ENCODE measurements around the gene PPEF1. TPM values are rescaled to one million over a fixed set of nuclear protein-coding genes. Genes with fewer than 3 reads are reported as not detected.

Gene PPEF1
- total and polyA plus RNA-seq, 2 donors (not counting 1 experiment from before 2014, with no cell fraction given), result under 0.01 TPM; not detected in 1

DNA sequence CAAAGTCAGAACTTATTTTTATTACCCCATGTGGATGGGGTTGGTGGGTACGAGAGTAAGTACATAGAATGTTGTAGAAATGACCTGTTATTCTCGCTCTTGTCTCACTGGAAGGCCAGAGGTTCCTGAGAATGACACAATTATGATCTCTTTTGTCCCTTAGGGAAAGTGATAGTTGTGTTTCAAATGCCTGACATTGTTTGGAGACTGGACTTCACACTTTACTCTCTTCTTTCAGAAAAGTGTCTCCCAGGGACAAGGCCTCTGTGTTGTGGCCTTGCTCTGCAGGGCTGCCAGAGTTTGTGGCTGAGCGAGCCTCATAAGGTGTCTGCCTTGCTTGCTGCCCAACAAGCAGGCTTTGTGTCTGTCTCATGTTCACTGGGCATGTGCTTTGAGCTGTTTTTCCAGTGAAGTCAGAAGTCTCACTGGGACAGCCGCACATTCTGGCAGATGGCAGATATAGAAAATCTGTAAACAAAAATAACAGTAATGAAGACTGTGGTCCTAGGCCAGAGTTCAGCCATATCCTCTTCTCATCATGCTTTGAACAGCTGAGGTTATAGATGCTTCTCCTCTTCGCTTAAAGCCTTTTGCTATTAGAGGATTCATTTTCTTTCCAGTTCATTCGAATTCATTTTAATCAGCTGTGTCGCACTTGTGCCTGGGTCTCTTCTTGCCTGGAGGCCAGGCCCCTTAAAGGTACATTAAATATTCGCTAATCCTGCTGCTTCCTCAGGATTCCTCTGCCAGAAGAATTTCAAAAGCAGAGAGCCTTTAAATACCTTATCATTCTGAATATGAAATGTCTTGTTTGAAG is 14.4 kb downstream of the PPEF1 start:
- H3K4me3 ChIP-seq (replicated peaks in 1 of 4; ENCODE audit: control extremely low read depth in 1 of 4, insufficient read depth in 1 of 4, low read depth in 3 of 4, low read length in 4 of 4), result no peak overlapping the region
- no peaks in the 10 kb centered on the region for H3K27me3 ChIP-seq (ENCODE audit: control insufficient read depth, insufficient read depth, low read length)
- no peaks in the 10 kb centered on the region for H3K79me2 ChIP-seq (ENCODE audit: control insufficient read depth, insufficient read depth, low read length)
- no peaks in the 10 kb centered on the region for H3K36me3 ChIP-seq (ENCODE audit: control insufficient read depth, insufficient read depth, low read length)
- H3K4me2 ChIP-seq (ENCODE audit: extremely low read depth, insufficient read depth, low read length), result no peak overlapping the region
- H3K9ac ChIP-seq (ENCODE audit: insufficient read depth, low read length), result no peak overlapping the region
- H3K9me3 ChIP-seq (ENCODE audit: control insufficient read depth, insufficient read depth, low read depth, low read length), result no peaks in the 10 kb centered on the region
- no peak overlapping the region for H3K27ac ChIP-seq (ENCODE audit: insufficient read depth, low read length)
- TF ChIP-seq EZH2 (IDR thresholded peaks at IDR 0.05; ENCODE audit: low read length, missing control alignments), result no peak
- TF ChIP-seq CTCF (conservative IDR thresholded peaks at IDR 0.05 in 1 of 2, IDR thresholded peaks at IDR 0.05 in 1 of 2; ENCODE audit: low read depth in 1 of 2, low read length in 2 of 2), result no peak
- H2AFZ ChIP-seq (ENCODE audit: low read length), result no peak overlapping the region
- no peak for DNase-seq (ENCODE audit: low read depth in 2 of 2)
- H3K4me1 ChIP-seq (ENCODE audit: control insufficient read depth, extremely low read depth, insufficient read depth, low read length), result no peaks in the 10 kb centered on the region
- no peaks in the 10 kb centered on the region for H4K20me1 ChIP-seq (ENCODE audit: control insufficient read depth, extremely low read depth, insufficient read depth, low read length)

DNA sequence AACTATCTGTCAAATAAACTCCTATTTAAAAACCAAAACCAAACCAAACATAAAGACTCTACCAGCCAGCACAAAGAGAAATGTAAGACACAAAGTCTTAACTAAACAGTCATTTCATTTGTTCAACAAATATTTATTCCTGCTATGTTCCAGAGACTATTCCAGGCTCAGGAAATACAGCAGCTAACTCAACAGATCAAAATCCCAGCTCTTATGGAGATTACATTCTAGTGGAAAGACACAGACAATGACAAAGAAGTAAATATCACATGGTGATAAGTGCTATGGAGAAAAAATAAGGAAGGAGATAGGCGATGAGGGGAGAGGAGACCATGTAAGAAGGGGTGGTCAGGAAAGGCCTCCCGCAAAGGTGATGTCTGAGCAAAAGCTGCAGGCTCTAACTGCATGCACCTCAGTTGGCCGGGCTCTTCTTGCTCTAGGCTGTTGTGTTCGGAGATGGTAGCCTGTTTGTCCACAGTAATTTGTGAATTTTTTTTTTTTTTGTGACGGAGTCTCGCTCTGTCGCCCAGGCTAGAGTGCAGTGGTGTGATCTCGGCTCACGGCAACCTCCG is 15.1 kb downstream of the PPEF1 start:
- Histone ChIP-seq H3K36me3 (ENCODE audit: control insufficient read depth, insufficient read depth, low read length) (no peaks in the 10 kb centered on the region), H3K27ac (ENCODE audit: insufficient read depth, low read length) (no peak overlapping the region), H3K4me3 (replicated peaks in 1 of 4; ENCODE audit: control extremely low read depth in 1 of 4, insufficient read depth in 1 of 4, low read depth in 3 of 4, low read length in 4 of 4) (no peak overlapping the region), H3K4me2 (ENCODE audit: extremely low read depth, insufficient read depth, low read length) (no peak overlapping the region), H2AFZ (ENCODE audit: low read length) (no peak overlapping the region), H3K9ac (ENCODE audit: insufficient read depth, low read length) (no peak overlapping the region), H3K27me3 (ENCODE audit: control insufficient read depth, insufficient read depth, low read length) (no peaks in the 10 kb centered on the region), H3K4me1 (ENCODE audit: control insufficient read depth, extremely low read depth, insufficient read depth, low read length) (no peaks in the 10 kb centered on the region), H3K79me2 (ENCODE audit: control insufficient read depth, insufficient read depth, low read length) (no peaks in the 10 kb centered on the region), H4K20me1 (ENCODE audit: control insufficient read depth, extremely low read depth, insufficient read depth, low read length) (no peaks in the 10 kb centered on the region), H3K9me3 (ENCODE audit: control insufficient read depth, insufficient read depth, low read depth, low read length) (no peaks in the 10 kb centered on the region)
- DNase-seq (ENCODE audit: low read depth in 2 of 2), result no peak
- no peak for TF ChIP-seq CTCF (conservative IDR thresholded peaks at IDR 0.05 in 1 of 2, IDR thresholded peaks at IDR 0.05 in 1 of 2; ENCODE audit: low read depth in 1 of 2, low read length in 2 of 2)

- no peaks in the 10 kb centered on the region for H3K79me2 ChIP-seq (ENCODE audit: control insufficient read depth, insufficient read depth, low read length)
- no peak overlapping the region for H3K4me3 ChIP-seq (replicated peaks in 1 of 4; ENCODE audit: control extremely low read depth in 1 of 4, insufficient read depth in 1 of 4, low read depth in 3 of 4, low read length in 4 of 4)
- DNase-seq (ENCODE audit: low read depth in 2 of 2), result no peak
- no peaks in the 10 kb centered on the region for H3K27me3 ChIP-seq (ENCODE audit: control insufficient read depth, insufficient read depth, low read length)
- no peaks in the 10 kb centered on the region for H3K9me3 ChIP-seq (ENCODE audit: control insufficient read depth, insufficient read depth, low read depth, low read length)
- no peak overlapping the region for H2AFZ ChIP-seq (ENCODE audit: low read length)
- H3K27ac ChIP-seq (ENCODE audit: insufficient read depth, low read length), result no peak overlapping the region
- H3K4me1 ChIP-seq (ENCODE audit: control insufficient read depth, extremely low read depth, insufficient read depth, low read length), result no peaks in the 10 kb centered on the region
- H3K4me2 ChIP-seq (ENCODE audit: extremely low read depth, insufficient read depth, low read length), result no peak overlapping the region
- no peaks in the 10 kb centered on the region for H3K36me3 ChIP-seq (ENCODE audit: control insufficient read depth, insufficient read depth, low read length)
- H4K20me1 ChIP-seq (ENCODE audit: control insufficient read depth, extremely low read depth, insufficient read depth, low read length), result no peaks in the 10 kb centered on the region
- TF ChIP-seq EZH2 (IDR thresholded peaks at IDR 0.05; ENCODE audit: low read length, missing control alignments) (no peak), CTCF (conservative IDR thresholded peaks at IDR 0.05 in 1 of 2, IDR thresholded peaks at IDR 0.05 in 1 of 2; ENCODE audit: low read depth in 1 of 2, low read length in 2 of 2) (no peak)
- H3K9ac ChIP-seq (ENCODE audit: insufficient read depth, low read length), result no peak overlapping the region
Measured at GRCh38 chrX:18725310-18725943, 18.0 kb downstream of the PPEF1 start.

All from fibroblast of lung (primary cell).